Suprapubic skin (tissue), 4 donors: ENCODE results near the gene UGT2B17. TPM values are rescaled to one million over a fixed set of nuclear protein-coding genes. Genes with fewer than 3 reads are reported as not detected.
"Not testable (repeated sequence)": the region's sequence is repeated elsewhere in the genome, so short reads cannot be mapped to it uniquely, and the experiment has no call there.

Experiments used
- DNase-seq, 2 donors: peaks; one replicate each; pipeline ENCODE4 v3.0.0-alpha.2; 2019; ENCODE audit warnings: low spot score in 2 of 2
- H3K27ac ChIP-seq: fragments of 200-600 bp; sonication (generic); one replicate; pipeline ENCODE4 v1.5.1; 2019
- H3K27me3 ChIP-seq: fragments of 200-600 bp; sonication (generic); one replicate; pipeline ENCODE4 v1.5.1; 2019
- H3K36me3 ChIP-seq: fragments of 200-600 bp; sonication (generic); one replicate; pipeline ENCODE4 v1.5.1; 2019
- H3K4me1 ChIP-seq: fragments of 200-600 bp; sonication (generic); one replicate; pipeline ENCODE4 v1.5.1; 2019
- H3K4me3 ChIP-seq: fragments of 200-600 bp; sonication (generic); one replicate; pipeline ENCODE4 v1.5.1; 2019; ENCODE audit warnings: mild to moderate bottlenecking
- H3K9me3 ChIP-seq: fragments of 200-600 bp; sonication (generic); one replicate; pipeline ENCODE4 v1.5.1; 2019
- EP300 ChIP-seq: sonication (generic); formaldehyde crosslinking; IDR thresholded peaks from one replicate; pipeline ENCODE4 v1.6.1; 2017; ENCODE audit warnings: antibody characterized with exemption
- POLR2A ChIP-seq, 2 donors: fragments of 450-650 bp; IDR thresholded peaks; one replicate each; pipeline ENCODE4 v1.6.1; 2017; ENCODE audit warnings: antibody characterized with exemption in 2 of 2, mild to moderate bottlenecking in 2 of 2, moderate library complexity in 2 of 2
- POLR2AphosphoS5 ChIP-seq, 3 donors: sonication (generic); formaldehyde crosslinking; IDR thresholded peaks; one replicate each; pipeline ENCODE4 v1.6.1; 2017; ENCODE audit warnings: antibody characterized with exemption in 3 of 3
- WGBS: methylation state at CpG from one replicate; pipeline ENCODE4 v1.1.5; 2018; 5-methylcytosine and 5-hydroxymethylcytosine counted together
- total RNA-seq, 4 donors: library from RNA; depleted of rRNA; stranded (reverse); fragments of >200 nt; gene quantifications; one replicate each; pipeline ENCODE4 v1.1.0, GENCODE V29; 2016
- TF ChIP-seq, protein P1 (sequence below), 2 donors: fragments of 200-600 bp in 1 of 2; fragments of 450-650 bp in 1 of 2; sonication (generic) in 1 of 2; IDR thresholded peaks; one replicate each; pipeline ENCODE4 v1.5.1; 2016 to 2019; ENCODE audit warnings: antibody characterized with exemption in 2 of 2, mild to moderate bottlenecking in 1 of 2, moderate library complexity in 1 of 2

The UGT2B17 gene
- total RNA-seq, 4 donors from 2014 or later: not detected

DNA sequence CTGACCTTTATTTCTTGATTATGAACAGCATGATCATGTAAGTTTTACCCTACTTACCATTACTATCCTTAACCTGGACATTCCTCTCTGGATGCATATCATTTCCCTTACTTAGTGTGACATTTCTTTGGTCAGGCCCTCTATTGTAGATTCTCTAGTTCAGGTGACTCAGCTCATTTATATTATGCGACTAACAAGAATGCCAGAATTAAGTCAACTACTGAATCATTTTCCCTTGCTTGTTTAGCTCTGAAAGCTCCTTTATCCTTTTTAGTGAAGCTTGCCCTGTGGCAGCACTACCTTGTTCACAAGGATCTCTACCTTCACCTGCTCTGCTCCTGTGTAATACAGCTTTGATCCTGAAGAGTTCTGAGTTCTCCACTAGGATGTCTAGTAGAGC is 15.1 kb upstream of the UGT2B17 start:
- H3K27me3 ChIP-seq: no peaks in the 10 kb centered on the region
- no CpG with 5 or more reads among the region's 1 CpG for WGBS
- H3K36me3 ChIP-seq: no peaks in the 10 kb centered on the region
- no peaks in the 10 kb centered on the region for H3K9me3 ChIP-seq
- H3K4me3 ChIP-seq: no peak overlapping the region
- H3K27ac ChIP-seq: no peak overlapping the region
- no peaks in the 10 kb centered on the region for H3K4me1 ChIP-seq
- DNase-seq: no peak
- TF ChIP-seq EP300 (no peak), POLR2AphosphoS5 (IDR thresholded peaks at IDR 0.05) (no peak), POLR2A (IDR thresholded peaks at IDR 0.05) (no peak)
- TF ChIP-seq, protein P1, sequence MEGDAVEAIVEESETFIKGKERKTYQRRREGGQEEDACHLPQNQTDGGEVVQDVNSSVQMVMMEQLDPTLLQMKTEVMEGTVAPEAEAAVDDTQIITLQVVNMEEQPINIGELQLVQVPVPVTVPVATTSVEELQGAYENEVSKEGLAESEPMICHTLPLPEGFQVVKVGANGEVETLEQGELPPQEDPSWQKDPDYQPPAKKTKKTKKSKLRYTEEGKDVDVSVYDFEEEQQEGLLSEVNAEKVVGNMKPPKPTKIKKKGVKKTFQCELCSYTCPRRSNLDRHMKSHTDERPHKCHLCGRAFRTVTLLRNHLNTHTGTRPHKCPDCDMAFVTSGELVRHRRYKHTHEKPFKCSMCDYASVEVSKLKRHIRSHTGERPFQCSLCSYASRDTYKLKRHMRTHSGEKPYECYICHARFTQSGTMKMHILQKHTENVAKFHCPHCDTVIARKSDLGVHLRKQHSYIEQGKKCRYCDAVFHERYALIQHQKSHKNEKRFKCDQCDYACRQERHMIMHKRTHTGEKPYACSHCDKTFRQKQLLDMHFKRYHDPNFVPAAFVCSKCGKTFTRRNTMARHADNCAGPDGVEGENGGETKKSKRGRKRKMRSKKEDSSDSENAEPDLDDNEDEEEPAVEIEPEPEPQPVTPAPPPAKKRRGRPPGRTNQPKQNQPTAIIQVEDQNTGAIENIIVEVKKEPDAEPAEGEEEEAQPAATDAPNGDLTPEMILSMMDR (IDR thresholded peaks at IDR 0.05): no peak

DNA sequence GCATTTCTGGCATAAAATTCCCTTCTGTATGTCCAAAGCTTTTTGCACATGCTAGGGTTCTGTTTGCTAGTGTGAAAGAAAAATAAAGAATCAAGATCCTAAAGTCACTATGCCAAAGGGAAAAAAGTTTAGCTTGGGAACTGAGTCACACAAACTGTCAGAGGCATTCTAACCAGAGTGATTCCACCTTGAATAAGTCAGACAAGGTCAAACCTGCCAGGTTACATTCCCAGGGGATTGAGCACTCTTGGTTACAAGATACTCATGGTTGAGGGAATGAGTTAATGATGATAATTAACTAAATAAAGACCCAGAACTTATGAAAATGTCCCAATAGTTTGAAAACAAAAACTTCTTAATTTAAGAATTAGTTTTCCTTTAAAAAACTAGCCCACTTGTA is 13.7 kb upstream of the UGT2B17 start:
- no peak overlapping the region for H3K27ac ChIP-seq
- no peaks in the 10 kb centered on the region for H3K4me1 ChIP-seq
- TF ChIP-seq, protein P1 (IDR thresholded peaks at IDR 0.05): no peak
- TF ChIP-seq POLR2A (IDR thresholded peaks at IDR 0.05) (no peak), POLR2AphosphoS5 (IDR thresholded peaks at IDR 0.05) (no peak), EP300 (no peak)
- DNase-seq: no peak
- H3K9me3 ChIP-seq: no peaks in the 10 kb centered on the region
- H3K36me3 ChIP-seq: no peaks in the 10 kb centered on the region
- no peak overlapping the region for H3K4me3 ChIP-seq
- no peaks in the 10 kb centered on the region for H3K27me3 ChIP-seq

DNA sequence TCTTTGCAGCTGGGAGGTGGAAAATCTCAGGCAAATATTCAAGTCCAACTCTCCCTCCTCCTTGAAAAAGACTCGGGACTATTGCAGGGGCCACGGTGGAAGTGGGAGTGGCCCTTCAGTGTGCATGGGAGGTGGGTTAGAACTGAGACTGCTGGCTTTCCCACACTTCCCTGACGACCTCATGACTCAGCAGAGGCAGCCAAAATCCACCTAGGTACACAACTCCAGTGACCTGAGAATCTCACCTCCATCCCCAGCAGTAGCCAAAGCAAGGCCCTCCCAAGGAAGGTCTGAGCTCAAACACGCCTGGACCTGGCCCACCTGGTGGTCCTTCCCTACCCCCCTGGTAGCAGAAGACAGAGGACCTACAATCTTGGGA is 6.2 kb upstream of the UGT2B17 start:
- no CpG with 5 or more reads among the region's 4 CpGs for WGBS

DNA sequence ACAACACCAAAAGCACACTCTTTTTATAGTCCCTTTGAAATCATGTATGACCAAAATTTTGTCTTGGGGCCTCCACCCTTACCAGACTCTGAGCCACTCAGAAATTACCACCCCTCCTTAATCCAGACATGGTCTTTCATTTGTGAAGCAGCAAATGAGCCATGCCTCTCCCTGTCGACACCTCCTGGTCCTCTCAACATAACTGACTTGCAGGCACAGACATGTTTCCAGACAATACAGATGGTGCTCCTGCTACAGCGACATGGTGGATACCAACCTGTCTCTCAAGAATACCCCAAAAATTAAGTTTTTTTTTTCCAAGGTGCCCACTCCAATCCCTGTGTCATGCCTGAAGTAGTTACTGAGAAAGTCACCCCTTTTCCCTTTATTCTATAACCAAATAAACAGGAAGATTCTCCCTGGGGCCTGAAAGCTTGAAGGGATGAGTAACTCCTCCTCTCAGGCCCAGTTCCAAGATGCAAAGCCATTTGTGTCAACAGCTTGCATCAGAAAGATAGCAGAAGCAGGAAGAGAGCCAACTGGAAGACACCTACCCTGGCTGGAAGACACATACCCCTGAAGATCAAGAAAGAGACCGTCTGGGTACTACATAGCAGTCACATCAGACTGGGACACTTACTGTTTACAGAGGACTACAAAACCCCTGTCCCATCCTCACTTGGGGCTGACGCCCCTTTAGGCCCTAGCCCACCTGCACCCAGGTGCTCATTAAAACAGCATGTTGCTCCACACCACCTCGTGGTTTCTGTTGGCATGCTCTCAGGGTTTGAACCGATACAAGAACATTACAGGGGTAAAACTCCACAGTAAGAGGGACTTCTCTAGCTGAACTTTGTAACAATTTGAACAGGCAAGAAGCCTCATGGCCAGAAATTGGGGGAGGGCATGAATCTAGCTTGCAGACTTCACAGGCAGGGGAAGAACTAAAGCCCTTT is 5.5 kb upstream of the UGT2B17 start:
- Histone ChIP-seq H3K9me3 (no peaks in the 10 kb centered on the region), H3K4me3 (no peak overlapping the region), H3K27ac (no peak overlapping the region), H3K27me3 (no peaks in the 10 kb centered on the region), H3K4me1 (no peaks in the 10 kb centered on the region), H3K36me3 (no peaks in the 10 kb centered on the region)
- DNase-seq: no peak
- TF ChIP-seq, protein P1 (IDR thresholded peaks at IDR 0.05): no peak
- no peak for TF ChIP-seq POLR2AphosphoS5 (IDR thresholded peaks at IDR 0.05)
- TF ChIP-seq EP300: no peak
- TF ChIP-seq POLR2A (IDR thresholded peaks at IDR 0.05): no peak
- no CpG with 5 or more reads among the region's 6 CpGs for WGBS

More for the DNA sequence above, 6.2 kb upstream of the UGT2B17 start:
- TF ChIP-seq POLR2A (IDR thresholded peaks at IDR 0.05) (no peak), EP300 (no peak), POLR2AphosphoS5 (IDR thresholded peaks at IDR 0.05) (no peak)
- TF ChIP-seq, protein P1 (IDR thresholded peaks at IDR 0.05): no peak
- Histone ChIP-seq H3K4me3 (no peak overlapping the region), H3K27me3 (no peaks in the 10 kb centered on the region), H3K27ac (no peak overlapping the region), H3K9me3 (no peaks in the 10 kb centered on the region), H3K4me1 (no peaks in the 10 kb centered on the region), H3K36me3 (no peaks in the 10 kb centered on the region)
- no peak for DNase-seq

DNA sequence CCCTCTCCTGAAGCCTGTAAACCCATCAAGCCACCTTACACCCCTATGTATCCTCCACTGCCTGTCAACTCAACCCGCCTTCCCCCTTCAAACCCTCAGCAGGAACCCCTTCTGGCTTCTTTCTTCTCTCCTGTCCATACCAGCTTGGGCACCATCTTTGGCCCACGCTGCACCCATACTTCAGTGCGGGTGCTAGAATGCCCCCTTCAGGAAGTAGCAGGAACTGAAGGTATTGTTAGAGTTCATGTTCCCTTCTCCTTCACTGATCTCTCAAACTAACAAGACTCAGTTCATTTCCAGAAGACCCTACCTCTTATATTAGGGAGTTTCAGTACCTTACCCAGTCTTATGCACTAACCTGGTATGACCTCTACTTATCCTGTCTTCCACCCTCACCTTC is 1.5 kb upstream of the UGT2B17 start:
- Histone ChIP-seq H3K4me3 (no peak overlapping the region), H3K27ac (no peak overlapping the region), H3K9me3 (no peaks in the 10 kb centered on the region), H3K36me3 (no peaks in the 10 kb centered on the region), H3K27me3 (no peaks in the 10 kb centered on the region), H3K4me1 (no peaks in the 10 kb centered on the region)
- TF ChIP-seq POLR2A (IDR thresholded peaks at IDR 0.05) (no peak), POLR2AphosphoS5 (IDR thresholded peaks at IDR 0.05) (no peak), EP300 (no peak)
- TF ChIP-seq, protein P1 (IDR thresholded peaks at IDR 0.05): no peak
- WGBS: no CpG with 5 or more reads among the region's 3 CpGs
- DNase-seq: no peak

DNA sequence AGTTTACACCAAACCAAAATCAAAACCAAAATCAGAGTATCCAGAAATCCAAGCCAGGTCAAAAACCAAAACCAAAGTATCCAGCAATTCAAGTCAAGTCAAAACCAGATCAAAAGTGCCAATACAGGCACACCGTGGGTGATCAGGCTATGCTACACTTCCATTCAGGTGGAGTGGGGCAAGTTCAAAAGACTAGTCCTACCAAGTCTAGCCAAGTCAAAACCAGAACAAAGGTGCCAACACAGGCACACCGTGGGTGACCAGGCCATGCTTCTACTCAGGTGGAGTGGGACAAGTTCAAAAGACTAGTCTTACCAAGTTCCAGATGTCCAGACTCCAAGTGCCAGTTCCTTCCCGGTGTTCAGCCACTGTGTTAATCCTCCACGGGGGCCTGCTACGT is 486 bp downstream of the UGT2B17 start:
- not testable (repeated sequence) for H3K27ac ChIP-seq, H3K27me3 ChIP-seq, H3K36me3 ChIP-seq, H3K4me1 ChIP-seq, H3K9me3 ChIP-seq, DNase-seq, H3K4me3 ChIP-seq
- no CpG with 5 or more reads among the region's 5 CpGs for WGBS
